HG03442 (cell line): ENCODE data around the gene ANKRD40CL.
A peak's percentile ranks its signal among the peaks of the same experiment; 100 is the strongest.

ENCODE experiments used
- ATAC-seq: cut with Tn5 transposase; IDR thresholded peaks from one replicate; pipeline ENCODE4 v1.9.1; 2021; ENCODE audit warnings: mild to moderate bottlenecking, moderate library complexity; ENCODE audit not compliant: unreplicated experiment

ANKRD40CL gene

DNA sequence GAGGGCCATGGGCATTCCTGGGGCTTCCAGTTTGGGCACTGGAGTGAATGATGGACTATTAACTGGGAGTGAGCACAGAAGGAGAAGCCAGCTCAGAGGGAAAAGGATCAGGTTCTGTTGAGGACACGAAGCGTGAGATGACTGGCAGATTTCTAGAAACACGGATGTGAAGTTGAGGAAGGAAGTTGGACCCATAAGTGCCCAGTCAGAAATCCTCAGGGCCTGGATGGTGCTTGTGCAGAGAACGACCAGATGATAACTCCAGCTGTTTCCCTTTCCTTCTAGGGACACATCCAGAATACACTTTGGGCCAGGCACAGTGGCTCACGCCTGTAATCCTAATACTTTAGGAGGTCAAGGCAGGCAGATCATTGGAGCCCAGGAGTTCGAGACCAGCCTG is 23.3 kb upstream of the ANKRD40CL start:
- ATAC-seq, result no peak

DNA sequence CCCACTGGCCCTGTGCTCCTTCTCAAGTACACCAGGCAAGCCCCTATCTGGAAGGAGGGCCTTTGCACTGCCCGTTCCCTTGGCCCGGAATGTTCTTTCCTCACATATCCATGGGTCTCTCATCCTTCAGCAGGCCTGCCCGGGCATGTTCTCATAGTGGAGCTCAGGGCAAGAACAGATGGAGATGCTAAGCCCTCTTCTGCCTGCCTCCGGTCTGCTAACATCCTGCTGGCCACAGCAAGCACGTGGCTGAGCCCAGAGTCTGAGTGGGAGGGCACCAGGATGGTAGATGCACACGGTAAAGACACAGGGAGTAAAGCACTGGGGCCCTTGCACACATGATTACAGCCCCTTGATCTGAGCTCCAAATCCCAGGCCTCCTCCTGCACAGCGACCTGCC is 19.8 kb upstream of the ANKRD40CL start:
- ATAC-seq, result no peak

DNA sequence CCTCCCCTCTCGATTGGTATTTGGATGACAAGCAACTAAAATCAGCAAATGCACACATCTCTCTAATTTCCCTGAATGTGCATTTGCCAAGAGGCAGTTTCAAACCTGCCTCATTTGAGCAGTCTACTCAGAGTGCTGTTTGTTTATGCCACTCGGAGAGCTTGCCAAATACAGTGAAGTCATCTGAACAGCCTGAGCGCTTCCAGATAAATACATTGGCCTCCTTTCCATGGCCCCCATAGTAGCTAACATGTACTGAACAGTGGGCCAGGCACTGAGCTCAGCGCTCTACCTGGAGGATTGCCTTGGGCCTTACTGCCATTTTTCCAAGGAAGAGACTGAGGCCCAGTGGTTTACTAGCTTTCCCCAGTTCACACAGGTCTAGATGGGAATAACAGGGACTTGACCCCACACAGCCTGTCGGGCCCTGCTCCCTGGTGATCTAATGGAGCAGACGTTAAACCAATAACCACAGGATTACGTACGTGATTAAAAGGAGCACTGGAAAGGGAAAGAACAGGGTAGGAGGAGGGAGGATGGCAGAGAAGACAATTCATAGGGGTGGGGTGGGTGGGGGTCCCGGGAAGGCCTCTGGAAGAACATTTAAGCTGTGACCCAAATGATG is 18.7 kb upstream of the ANKRD40CL start:
- ATAC-seq, result no peak

DNA sequence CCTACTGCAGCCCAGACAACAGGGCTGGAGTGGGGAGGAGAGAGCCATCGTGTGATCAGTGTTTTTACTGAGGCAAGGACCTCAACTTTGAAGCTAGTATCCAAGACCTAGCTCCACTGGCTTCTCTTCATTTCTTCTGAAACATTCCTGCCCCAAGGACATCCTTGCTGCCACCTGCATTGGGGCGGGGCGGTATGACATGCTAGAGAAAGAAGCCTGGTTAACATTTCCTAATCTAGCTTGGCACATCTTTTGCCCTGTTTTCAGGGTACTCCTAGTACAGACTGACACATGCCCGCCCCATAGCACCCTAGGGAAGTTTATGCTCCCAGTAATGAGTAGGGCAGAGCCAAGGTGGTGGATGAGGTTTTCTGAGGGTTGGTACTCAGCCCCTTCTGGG is 17.8 kb upstream of the ANKRD40CL start:
- no peak for ATAC-seq

DNA sequence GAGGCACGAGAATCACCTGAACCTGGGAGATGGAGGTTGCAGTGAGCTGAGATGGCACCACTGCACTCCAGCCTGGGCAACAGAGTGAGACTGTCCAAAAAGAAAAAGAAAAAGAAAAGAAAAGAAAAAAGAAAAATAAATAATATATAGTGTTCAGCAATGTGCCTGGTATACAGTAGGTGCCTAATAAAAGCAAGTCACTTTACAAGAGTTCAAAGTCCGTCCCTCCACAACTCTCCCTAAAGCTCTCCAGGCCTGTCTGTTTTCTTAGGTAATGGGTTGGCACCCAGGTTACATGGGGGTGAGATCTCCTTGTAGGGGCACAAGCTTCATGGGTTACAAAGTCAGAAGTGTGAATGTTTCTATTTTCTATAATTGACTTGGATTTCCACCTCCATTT is 16.6 kb upstream of the ANKRD40CL start:
- no peak for ATAC-seq

DNA sequence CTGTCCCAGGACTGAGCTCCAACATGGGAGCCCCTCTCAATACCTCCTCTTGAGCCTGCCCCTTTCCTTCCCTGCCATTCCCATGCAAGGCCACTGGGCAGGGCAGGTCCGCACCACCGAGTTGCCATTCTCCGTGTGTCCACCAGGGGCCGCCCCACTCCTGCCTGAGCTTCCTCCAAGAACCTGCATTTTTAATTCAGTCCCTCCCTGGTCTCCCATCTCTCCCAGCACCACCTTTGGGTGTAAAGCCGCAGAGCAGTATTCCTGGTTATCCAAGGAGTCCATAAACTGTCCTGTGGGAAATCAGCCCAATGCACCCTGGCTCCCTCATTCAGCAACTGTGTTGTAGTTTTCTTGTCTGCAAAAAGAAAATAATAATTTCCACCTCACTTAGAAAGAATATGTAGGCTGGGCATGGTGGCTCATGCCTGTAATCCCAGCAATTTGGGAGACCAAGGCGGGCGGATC is 15.9 kb upstream of the ANKRD40CL start:
- ATAC-seq, result peak; percentile 59

DNA sequence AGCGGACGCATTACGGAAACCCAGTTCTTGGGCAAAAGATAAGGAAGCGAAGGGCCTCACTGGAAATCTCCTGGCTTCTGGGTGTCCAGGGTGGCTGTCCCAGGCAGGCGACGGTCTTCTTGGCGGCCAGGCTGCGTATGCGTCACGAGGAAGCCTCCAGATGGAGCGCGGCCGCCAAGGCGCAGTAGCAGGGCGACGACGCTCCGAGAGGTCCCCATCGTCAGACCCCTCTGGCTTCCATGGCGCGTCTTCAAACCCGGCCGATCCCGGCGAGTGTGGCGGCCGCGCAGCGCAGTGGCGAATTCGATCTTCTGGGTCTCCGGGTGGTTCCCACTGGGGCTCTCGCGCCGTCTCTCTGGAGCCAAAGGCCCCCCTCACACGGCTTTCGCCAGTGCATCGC is 13.8 kb upstream of the ANKRD40CL start:
- ATAC-seq, result no peak

DNA sequence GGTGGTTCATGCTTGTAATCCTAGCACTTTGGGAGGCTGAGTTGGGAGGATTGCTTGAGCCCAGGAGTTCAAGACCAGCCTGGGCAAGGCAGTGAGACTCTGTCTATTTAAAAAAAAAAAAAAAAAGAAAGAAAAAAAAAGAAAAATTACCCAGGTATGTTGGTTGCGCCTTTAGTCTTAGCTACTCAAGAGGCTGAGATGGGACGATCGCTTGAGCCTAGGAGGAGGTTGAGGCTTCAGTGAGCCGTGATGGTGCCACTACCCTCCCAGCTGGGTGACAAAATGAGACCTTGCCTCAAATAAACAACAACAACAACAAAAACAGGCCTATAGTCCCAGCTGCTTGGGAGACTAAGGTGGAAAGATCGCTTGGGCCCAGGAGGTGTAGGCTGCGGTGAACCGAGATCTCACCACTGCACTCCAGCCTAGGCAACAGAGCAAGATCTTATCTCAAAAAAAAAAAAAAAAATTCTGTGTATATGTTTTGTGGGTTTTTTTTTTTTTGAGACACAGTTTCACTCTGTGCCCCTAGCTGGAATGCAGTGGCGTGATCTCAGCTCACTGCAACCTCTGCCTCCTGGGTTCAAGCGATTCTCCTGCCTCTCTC is 12.5 kb upstream of the ANKRD40CL start:
- no peak for ATAC-seq

DNA sequence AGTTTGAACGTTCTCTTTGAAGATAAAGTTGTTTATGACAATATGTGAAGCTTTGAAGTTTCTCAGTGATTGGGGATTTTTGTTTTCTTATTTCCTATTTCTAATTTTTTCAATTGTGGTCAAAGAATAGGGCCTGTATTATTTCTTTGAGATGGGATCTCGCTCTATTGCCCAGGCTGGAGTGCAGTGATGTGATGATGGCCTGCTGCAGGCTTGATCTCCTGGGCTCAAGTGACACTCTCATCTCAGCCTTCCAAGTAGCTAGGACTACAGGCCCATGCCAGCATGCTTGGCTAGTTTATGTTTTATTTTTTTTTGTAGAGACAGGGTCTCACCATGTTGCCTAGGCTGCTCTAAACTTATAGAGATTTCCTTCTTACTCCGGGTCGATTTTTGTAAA is 11.7 kb upstream of the ANKRD40CL start:
- no peak for ATAC-seq

DNA sequence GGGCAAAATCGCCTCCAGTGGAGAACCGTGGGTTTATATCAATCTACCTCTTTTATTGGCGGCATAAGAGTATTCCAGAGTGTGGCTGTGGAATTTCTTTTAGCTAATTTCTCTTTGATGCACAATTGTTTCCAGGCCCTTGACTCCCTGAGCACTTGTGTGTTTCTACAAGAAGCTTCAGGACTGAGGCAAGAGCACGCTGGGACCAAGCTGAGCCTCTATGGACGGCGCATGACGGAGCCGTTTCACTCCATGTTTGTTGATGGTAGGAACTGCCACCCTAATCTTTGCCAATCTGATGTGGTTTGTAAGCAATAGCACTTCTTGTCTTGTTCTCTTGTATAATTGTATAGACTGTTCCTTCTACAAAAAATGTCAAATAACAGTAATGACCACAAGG is 11.2 kb upstream of the ANKRD40CL start:
- no peak for ATAC-seq

DNA sequence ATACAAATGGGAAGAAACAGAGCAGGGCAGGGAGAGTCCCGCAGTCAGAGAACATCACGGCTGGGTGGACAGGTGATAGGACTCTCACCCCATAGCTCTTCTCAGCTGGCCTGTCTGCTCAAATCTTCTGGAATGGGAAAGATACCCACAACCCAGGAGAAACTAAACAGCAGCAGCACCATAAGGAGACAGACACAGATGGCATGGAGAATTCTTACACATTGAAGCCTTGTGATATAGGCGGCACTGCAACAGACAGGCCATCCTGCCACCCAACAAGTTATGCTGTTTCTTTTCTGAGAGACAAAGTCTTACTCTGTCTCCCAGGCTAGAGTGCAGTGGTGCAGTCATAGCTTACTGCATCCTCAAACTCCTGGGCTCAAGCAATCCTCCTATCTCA is 8.6 kb upstream of the ANKRD40CL start:
- ATAC-seq, result no peak

DNA sequence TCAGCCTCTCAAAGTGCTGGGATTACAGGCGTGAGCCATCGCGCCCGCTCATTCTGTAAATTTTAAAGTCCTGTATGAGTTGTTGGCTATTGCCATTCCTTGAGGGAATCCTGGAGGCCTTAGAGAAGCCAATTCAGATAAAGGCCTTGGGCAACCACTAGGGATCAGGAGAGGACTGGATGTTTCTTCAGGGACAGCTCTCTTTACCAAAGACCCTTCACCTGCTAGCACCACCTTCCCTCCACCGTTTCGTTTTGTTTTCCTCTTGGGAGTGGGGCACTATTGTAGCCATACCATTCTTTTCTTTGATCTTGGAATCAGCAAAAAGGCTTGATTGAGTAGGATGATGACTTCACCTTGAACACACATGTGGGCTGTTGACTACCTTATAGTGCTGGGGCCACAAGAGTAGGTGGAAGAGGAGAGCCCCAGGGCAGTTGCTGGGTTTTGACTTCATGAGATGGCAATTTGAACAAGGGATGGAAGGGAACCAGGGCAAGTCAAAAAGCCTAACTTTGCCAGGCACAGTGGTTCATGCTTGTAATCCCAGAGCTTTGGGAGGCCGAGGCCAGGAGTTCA is 7.0 kb upstream of the ANKRD40CL start:
- no peak for ATAC-seq

DNA sequence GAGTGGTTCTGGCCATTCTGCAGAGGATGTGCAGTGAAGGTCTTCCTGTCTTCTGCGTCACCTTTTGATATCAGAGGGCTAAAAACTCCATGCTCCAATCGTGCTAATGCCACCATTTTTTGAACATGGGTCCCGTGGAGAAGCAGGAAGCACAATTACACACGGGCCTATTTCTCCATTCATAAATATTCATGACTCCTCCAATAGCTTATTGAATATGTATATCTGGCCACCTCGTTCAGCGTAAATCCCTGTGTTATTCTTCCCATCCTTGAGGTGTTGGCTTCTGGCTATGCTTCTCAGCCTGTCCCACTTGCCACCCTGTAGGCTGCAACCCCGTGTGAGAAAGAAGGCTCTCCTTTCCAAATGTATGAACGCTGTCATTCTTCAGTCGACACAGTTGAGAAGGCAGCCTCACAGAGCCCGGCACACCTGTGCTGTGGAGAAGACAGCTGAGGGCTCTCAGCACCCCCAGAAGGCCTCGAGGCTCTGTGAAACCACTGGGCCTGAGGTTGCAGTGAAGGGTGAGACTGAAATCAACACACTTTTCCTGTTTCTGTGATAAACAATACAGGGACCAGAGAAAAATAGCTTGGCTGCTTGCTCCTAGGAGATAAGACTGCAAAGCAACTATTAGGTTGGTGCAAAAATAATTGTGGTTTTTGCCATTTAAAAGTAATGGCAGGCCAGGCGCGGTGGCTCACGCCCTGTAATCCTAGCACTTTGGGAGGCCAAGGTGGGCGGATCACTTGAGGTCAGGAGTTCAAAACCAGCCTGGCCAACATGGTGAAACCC is 4.9 kb upstream of the ANKRD40CL start:
- ATAC-seq, result no peak

DNA sequence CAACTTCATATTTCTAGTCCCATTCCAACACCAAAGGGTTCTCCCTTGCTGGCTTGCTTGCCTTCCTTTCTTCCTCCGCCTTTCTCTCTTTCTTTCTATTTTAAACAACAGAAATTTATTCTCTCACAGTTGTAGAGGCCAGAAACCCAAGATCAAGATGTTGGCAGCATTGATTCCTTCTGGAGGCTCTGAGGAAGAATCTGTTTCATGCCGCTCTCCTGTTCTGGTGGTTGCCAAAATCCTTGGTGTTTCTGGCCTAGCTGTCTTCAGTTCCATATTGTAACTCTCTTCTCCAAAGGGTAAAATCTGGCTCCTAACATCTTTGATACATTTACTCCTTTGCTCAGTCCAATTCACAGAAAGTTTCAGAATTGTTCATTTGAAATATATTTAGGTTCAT is 3.0 kb upstream of the ANKRD40CL start:
- ATAC-seq, result no peak

DNA sequence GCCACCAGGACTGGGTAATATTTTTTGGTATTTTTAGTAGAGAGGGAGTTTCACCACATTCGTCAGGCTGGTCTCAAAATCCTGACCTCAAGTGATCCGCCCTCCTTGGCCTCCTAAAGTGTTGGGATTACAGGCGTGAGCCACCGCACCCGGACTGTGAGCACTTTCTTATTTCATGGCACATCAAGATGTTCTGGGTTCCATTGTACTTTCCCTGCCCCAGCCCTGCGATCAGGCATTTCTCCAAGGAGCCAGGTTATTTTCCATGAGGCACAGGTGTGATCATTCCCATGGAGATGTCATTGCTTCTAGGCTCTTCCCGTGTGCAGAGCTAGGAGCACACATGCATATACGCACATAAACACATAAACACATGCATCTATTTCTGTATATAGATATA is 2.6 kb upstream of the ANKRD40CL start:
- no peak for ATAC-seq

DNA sequence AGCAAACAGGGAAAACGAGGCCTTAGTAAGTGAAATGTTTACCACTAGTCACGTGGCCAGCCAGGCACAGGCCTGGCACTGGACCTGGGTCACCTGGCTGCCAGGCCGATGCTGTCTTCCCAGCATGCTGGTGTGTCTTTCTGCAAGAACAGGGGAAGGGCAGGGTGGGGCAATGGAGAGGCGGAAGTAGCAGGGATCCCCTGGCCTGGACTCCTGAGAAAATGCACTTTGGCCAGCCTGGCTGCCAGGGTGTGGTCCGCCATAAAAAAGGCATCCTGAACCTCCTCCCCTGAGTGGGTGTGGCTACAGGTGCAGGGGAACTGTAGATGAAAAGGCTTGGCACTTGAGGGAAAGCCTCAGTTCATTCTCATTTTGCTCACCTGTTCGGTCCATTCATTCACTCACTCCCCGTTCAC is 1.0 kb upstream of the ANKRD40CL start:
- no peak for ATAC-seq

DNA sequence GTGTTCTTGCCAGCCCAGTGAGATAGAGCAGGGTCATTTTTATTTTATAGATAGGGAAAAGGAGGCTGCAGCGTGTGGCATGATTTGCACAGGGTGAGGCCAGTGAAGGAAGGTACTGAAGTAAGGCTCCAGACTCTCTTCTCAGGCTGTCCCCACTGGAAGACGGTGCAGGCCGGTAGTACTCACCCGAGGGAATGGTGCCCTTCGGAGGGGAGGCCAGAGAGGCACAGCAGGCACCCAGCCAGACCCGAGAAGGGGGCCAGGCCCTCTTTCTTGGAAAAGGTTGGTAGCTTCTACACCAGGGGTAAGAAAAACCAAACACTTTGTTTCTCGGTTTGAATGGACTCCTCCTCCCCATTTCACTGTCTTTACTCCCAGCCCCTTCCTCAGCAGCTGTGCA is 288 bp downstream of the ANKRD40CL start:
- no peak for ATAC-seq

DNA sequence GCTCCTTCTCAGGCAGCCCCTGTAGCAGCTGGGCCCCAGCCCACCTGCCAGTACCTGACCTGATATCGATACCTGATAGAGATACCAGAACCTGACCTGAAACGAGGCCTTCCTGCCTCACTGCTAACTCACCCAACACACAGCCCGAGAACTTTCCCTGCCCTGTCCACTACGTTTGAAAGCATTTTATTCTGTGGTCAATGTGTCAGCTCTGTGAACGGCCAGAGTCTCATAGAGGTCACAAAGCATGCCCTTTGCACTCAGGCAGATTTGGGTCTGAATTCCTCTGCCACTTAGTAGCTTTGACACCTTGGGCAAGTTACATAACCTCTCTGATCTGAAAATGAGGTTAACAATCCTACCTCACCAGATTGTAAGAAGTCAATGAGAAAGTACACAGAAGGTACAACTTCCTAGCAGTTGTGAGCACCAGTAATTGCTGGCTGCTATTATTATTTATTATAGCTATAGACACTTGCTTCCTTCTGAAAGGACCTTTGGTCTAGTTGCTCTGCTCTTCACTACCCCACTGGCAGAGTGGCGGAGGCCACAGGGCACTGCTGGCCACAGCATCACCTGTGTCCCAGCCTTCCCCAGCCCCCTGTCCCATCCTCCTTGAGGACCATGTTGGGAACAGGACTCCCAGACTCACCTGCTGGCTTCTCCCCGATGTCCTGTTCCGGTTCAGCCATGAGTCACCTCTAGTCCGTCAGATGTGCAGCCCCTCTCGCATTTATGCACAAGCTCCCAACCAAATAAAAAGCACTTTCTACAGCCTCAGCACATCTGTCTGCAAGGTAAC is 895 bp downstream of the ANKRD40CL start:
- ATAC-seq, result no peak

DNA sequence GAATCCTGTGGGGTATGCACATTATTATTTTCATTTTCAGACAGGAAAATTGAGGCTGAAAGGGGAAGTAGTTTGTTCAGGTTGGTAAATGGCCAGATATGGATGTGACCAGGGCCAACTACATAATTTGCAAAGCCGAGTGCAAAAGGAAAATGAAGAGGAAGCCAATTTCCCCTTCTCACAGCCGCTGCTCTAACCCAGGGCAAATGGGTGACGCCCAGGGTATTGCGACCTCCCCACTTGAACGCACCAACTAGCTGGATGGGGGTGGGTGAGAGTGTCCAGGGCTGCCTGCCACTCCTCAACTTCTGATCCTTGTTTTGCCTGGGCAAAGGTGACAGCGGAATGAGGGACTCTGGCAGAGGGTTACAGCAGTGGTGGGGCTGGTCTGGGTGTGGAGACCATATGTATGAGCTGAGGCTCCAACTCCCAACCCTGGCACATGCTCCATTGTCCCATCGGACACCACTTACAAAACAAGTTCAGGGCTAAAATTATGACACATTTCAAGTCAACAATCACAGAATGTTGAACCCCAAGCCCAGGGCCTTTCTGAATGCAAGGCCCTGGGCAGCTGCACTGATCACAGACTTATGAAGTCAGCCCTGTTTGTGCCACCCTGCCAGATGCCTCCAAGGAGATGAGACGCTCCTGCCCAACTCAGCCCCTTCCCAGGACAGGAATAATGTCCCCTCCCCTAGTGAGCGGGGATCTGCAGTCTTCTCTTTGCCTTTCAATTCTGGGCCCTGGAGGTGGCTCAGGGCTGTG is 1.7 kb downstream of the ANKRD40CL start:
- ATAC-seq, result peak; percentile 47

DNA sequence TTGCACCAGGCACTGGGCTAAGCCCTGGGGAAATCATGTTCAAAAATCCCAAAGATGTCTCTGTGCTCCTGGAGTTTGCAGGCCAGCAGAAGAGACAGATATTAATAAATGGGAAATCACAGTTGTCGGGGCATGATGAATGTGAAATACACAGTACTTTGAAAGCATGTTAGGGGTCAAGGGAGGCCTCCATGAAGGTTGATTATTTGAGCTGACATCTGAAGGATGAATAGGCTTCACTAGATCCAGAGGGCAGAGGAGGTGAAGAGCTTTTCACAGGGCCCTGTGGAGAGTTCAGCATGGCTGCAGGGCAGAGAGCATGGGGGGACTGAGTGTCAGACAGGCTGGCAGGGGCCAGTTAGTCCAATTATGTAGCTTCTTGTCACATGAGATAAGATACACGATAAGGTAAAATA is 2.6 kb downstream of the ANKRD40CL start:
- no peak for ATAC-seq
